Breast epithelium (tissue), 3 donors: ENCODE results near the gene DNAL1.

Source experiments
- CTCF ChIP-seq, 3 donors: fragments of 450-650 bp; IDR thresholded peaks; one replicate each; pipeline ENCODE4 v1.5.1; 2016 to 2017; ENCODE audit warnings: antibody characterized with exemption in 3 of 3, mild to moderate bottlenecking in 3 of 3, moderate library complexity in 3 of 3
- POLR2A ChIP-seq: fragments of 450-650 bp; IDR thresholded peaks from one replicate; pipeline ENCODE4 v1.6.1; 2016; ENCODE audit warnings: antibody characterized with exemption, mild to moderate bottlenecking, moderate library complexity

GRCh38 chr14:73634011-73634833, 10.6 kb upstream of the DNAL1 start:
- no peak for TF ChIP-seq CTCF (IDR thresholded peaks at IDR 0.05)
- TF ChIP-seq POLR2A = no peak
